Astrocyte of the spinal cord (primary cell): Measurements from ENCODE around the gene CHMP6.

Experiments
- DNase-seq: peaks from one replicate; pipeline ENCODE4 v3.0.0; 2011; ENCODE audit warnings: low read depth, low spot score
- H3K4me3 ChIP-seq: 2 replicates; pipeline ENCODE4 v1.5.1; 2011; ENCODE audit warnings: low read depth, mild to moderate bottlenecking, low read length, moderate library complexity
- CTCF ChIP-seq: IDR thresholded peaks from 2 replicates; pipeline ENCODE4 v1.5.1; 2012; ENCODE audit warnings: low read depth, mild to moderate bottlenecking, low read length, inconsistent platforms
- in situ Hi-C: cut with HindIII; loops from 2 replicates; pipeline ENCODE4 v1.10.0; 2017; ENCODE audit warnings: low sequenced_read_pairs

Gene CHMP6

GRCh38 chr17:81003711-81004475 is 12.3 kb downstream of the CHMP6 start:
- no peak for DNase-seq
- no peak for TF ChIP-seq CTCF
- in situ Hi-C loops, result no loop called here
- H3K4me3 ChIP-seq, result peak overlapping the region; percentile 22

GRCh38 chr17:81006891-81007290 is 15.2 kb downstream of the CHMP6 start:
- DNase-seq, result no peak
- TF ChIP-seq CTCF, result no peak
- in situ Hi-C loops, result no loop called here
- no peak overlapping the region for H3K4me3 ChIP-seq

- no peak for DNase-seq
- no peak for TF ChIP-seq CTCF
These were observed 16.5 kb downstream of the CHMP6 start for GRCh38 chr17:81008140-81008539.

GRCh38 chr17:81009136-81009535 is 17.5 kb downstream of the CHMP6 start:
- DNase-seq, result no peak
- no peak overlapping the region for H3K4me3 ChIP-seq
- in situ Hi-C loops, result no loop called here
- no peak for TF ChIP-seq CTCF

More at GRCh38 chr17:81008140-81008539, 16.5 kb downstream of the CHMP6 start:
- in situ Hi-C loops, result no loop called here
- no peak overlapping the region for H3K4me3 ChIP-seq

GRCh38 chr17:81010935-81011334 is 19.3 kb downstream of the CHMP6 start:
- TF ChIP-seq CTCF, result no peak
- in situ Hi-C loops, result no loop called here
- no peak for DNase-seq
- no peak overlapping the region for H3K4me3 ChIP-seq

- in situ Hi-C loops, result no loop called here
- H3K4me3 ChIP-seq, result no peak overlapping the region
- no peak for DNase-seq
- no peak for TF ChIP-seq CTCF
These were observed 20.3 kb downstream of the CHMP6 start for GRCh38 chr17:81011951-81012350.
